ENCODE data around the gene ATPAF1.

Gene ATPAF1

GRCh38 chr1:46616277-46617107, 51.7 kb downstream of the ATPAF1 start, which contains the start of gene MOB3C:
MOB3C (minus strand) TSS chr1:46616811; CDS start chr1:46613321, 3,490 bp downstream.
- DNase-seq (ENCODE audit: low read depth in 2 of 3, low spot score in 1 of 3): peak; percentile 36 to 60 (median 41)

GRCh38 chr1:46615735-46616134, 52.4 kb downstream of the ATPAF1 start:
- DNase-seq (ENCODE audit: low read depth in 2 of 3, low spot score in 1 of 3): no peak

GRCh38 chr1:46615088-46615487, 53.1 kb downstream of the ATPAF1 start:
- DNase-seq (ENCODE audit: low read depth in 2 of 3, low spot score in 1 of 3): no peak

- no peak for DNase-seq (ENCODE audit: low read depth in 2 of 3, low spot score in 1 of 3)
Measured at GRCh38 chr1:46614604-46614984, 53.6 kb downstream of the ATPAF1 start.

- DNase-seq (ENCODE audit: low read depth in 2 of 3, low spot score in 1 of 3): no peak
Measured at GRCh38 chr1:46613661-46614603, 54.2 kb downstream of the ATPAF1 start.

GRCh38 chr1:46612937-46613660, 55.1 kb downstream of the ATPAF1 start:
- no peak for DNase-seq (ENCODE audit: low read depth in 2 of 3, low spot score in 1 of 3)

GRCh38 chr1:46611691-46612221, 56.4 kb downstream of the ATPAF1 start:
- DNase-seq (ENCODE audit: low read depth in 2 of 3, low spot score in 1 of 3): no peak

- no peak for DNase-seq (ENCODE audit: low read depth in 2 of 3, low spot score in 1 of 3)
Measured at GRCh38 chr1:46607345-46608130, 60.6 kb downstream of the ATPAF1 start.

GRCh38 chr1:46606255-46606965, 61.8 kb downstream of the ATPAF1 start:
- no peak for DNase-seq (ENCODE audit: low read depth in 2 of 3, low spot score in 1 of 3)

- no peak for DNase-seq (ENCODE audit: low read depth in 2 of 3, low spot score in 1 of 3)
Measured at GRCh38 chr1:46605232-46605631, 62.9 kb downstream of the ATPAF1 start.

GRCh38 chr1:46603858-46604549, 64.2 kb downstream of the ATPAF1 start, which contains the start of gene MKNK1:
MKNK1 (minus strand) TSS chr1:46604268; CDS start chr1:46583327, 20,941 bp downstream.
- peak; percentile 93 to 98 (median 94) for DNase-seq (ENCODE audit: low read depth in 2 of 3, low spot score in 1 of 3)

GRCh38 chr1:46603481-46603857, 64.7 kb downstream of the ATPAF1 start:
- DNase-seq (ENCODE audit: low read depth in 2 of 3, low spot score in 1 of 3): no peak

GRCh38 chr1:46601257-46602007, 66.7 kb downstream of the ATPAF1 start:
- DNase-seq (ENCODE audit: low read depth in 2 of 3, low spot score in 1 of 3): no peak

- DNase-seq (ENCODE audit: low read depth in 2 of 3, low spot score in 1 of 3): no peak
Measured at GRCh38 chr1:46599059-46599970, 68.8 kb downstream of the ATPAF1 start.

- DNase-seq (ENCODE audit: low read depth in 2 of 3, low spot score in 1 of 3): no peak
Measured at GRCh38 chr1:46596846-46597245, 71.3 kb downstream of the ATPAF1 start.

- no peak for DNase-seq (ENCODE audit: low read depth in 2 of 3, low spot score in 1 of 3)
Measured at GRCh38 chr1:46596036-46596435, 72.1 kb downstream of the ATPAF1 start.

GRCh38 chr1:46595127-46595526, 73.0 kb downstream of the ATPAF1 start:
- no peak for DNase-seq (ENCODE audit: low read depth in 2 of 3, low spot score in 1 of 3)

Data from stimulated activated CD4-positive, alpha-beta T cell treated with anti-CD3 and anti-CD28 coated beads, Interleukin-12 subunit alpha, Interleukin-12 subunit beta, amount 100 ng/mL, for 48 hours (primary cell).